WTC11 (cell line): ENCODE measurements around the gene CASKIN1. TPM values are rescaled to one million over a fixed set of nuclear protein-coding genes. Genes with fewer than 3 reads are reported as not detected.

Experiments
- ATAC-seq: fragments of 200-7000 bp; cut with Tn5 transposase; 2 replicates; pipeline ENCODE4 v1.10.0; 2021; ENCODE audit warnings: mild to moderate bottlenecking, moderate library complexity
- CTCF ChIA-PET: fragments of 300-600 bp; sonication (Branson Sonifier 250); formaldehyde crosslinking; loops from one replicate; lab custom pipeline; 2021; ENCODE audit warnings: antibody characterized with exemption; lab: Charles Lee
- POLR2A ChIA-PET: fragments of 350-600 bp; sonication (Branson Sonifier 250); formaldehyde crosslinking; loops from one replicate; lab custom pipeline; 2021; ENCODE audit warnings: antibody characterized with exemption; lab: Charles Lee
- DNase-seq: peaks from one replicate; pipeline ENCODE4 v3.0.0; 2021; ENCODE audit warnings: low spot score
- H3K27ac Mint-ChIP-seq: 2 replicates; pipeline ENCODE4 v1.8.0; 2021; ENCODE audit warnings: mixed read lengths
- H3K27me3 Mint-ChIP-seq: 2 replicates; pipeline ENCODE4 v1.8.0; 2021; ENCODE audit warnings: low read depth, mild to moderate bottlenecking, moderate library complexity, mixed read lengths
- H3K36me3 Mint-ChIP-seq: 2 replicates; pipeline ENCODE4 v1.8.0; 2021; ENCODE audit warnings: mixed read lengths
- H3K4me1 Mint-ChIP-seq: 2 replicates; pipeline ENCODE4 v1.8.0; 2022; ENCODE audit warnings: mixed read lengths
- H3K4me3 Mint-ChIP-seq: 2 replicates; pipeline ENCODE4 v1.8.0; 2021; ENCODE audit warnings: mild to moderate bottlenecking, moderate library complexity, mixed read lengths
- H3K9me3 Mint-ChIP-seq: 2 replicates; pipeline ENCODE4 v1.8.0; 2021; ENCODE audit warnings: mixed read lengths
- FOXJ3 ChIP-seq: sonication (generic); formaldehyde crosslinking; IDR thresholded peaks from 2 replicates; pipeline ENCODE4 v1.9.0; 2021; ENCODE audit warnings: missing genetic modification reagents, mild to moderate bottlenecking, borderline replicate concordance
- FOXP1 ChIP-seq: sonication (generic); formaldehyde crosslinking; IDR thresholded peaks from 2 replicates; pipeline ENCODE4 v1.8.0; 2022; ENCODE audit warnings: missing genetic modification reagents, mild to moderate bottlenecking, moderate library complexity, borderline replicate concordance
- GTF2I ChIP-seq: fragments of 250-450 bp; sonication (Bioruptor Pico); conservative IDR thresholded peaks from 2 replicates; pipeline ENCODE4 v1.4.0; 2021; ENCODE audit warnings: mild to moderate bottlenecking
- NFE2L1 ChIP-seq: sonication (generic); formaldehyde crosslinking; IDR thresholded peaks from 2 replicates; pipeline ENCODE4 v1.8.1; 2023; ENCODE audit warnings: missing genetic modification reagents
- NR2C2 ChIP-seq: sonication (generic); formaldehyde crosslinking; IDR thresholded peaks from 2 replicates; pipeline ENCODE4 v1.8.0; 2022; ENCODE audit warnings: mild to moderate bottlenecking, missing genetic modification reagents
- SP1 ChIP-seq: sonication (generic); formaldehyde crosslinking; conservative IDR thresholded peaks from 2 replicates; pipeline ENCODE4 v1.8.1; 2022; ENCODE audit warnings: missing genetic modification reagents
- TCF7 ChIP-seq: sonication (generic); formaldehyde crosslinking; IDR thresholded peaks from 2 replicates; pipeline ENCODE4 v1.8.0; 2022; ENCODE audit warnings: mild to moderate bottlenecking, low read depth, missing genetic modification reagents, moderate library complexity
- ZNF138 ChIP-seq: sonication (generic); formaldehyde crosslinking; conservative IDR thresholded peaks from 2 replicates; pipeline ENCODE4 v1.8.1; 2022; ENCODE audit warnings: mild to moderate bottlenecking, moderate library complexity, missing genetic modification reagents
- total RNA-seq: library from RNA; stranded (reverse); gene quantifications from 3 replicates; pipeline ENCODE4 v1.2.3, GENCODE V29; 2021
- TF ChIP-seq, protein P1 (sequence below): fragments of 250-450 bp; sonication (Bioruptor Pico); IDR thresholded peaks from 2 replicates; pipeline ENCODE4 v1.9.0; 2021; ENCODE audit warnings: mild to moderate bottlenecking, borderline replicate concordance
- TF ChIP-seq, protein P2 (sequence below): sonication (generic); formaldehyde crosslinking; IDR thresholded peaks from 2 replicates; pipeline ENCODE4 v1.8.1; 2023; ENCODE audit warnings: mild to moderate bottlenecking, missing genetic modification reagents, moderate library complexity
- TF ChIP-seq, protein P3 (sequence below): sonication (generic); formaldehyde crosslinking; conservative IDR thresholded peaks from 2 replicates; pipeline ENCODE4 v1.8.1; 2022; ENCODE audit warnings: mild to moderate bottlenecking, missing genetic modification reagents
- TF ChIP-seq, protein P4 (sequence below): sonication (generic); formaldehyde crosslinking; IDR thresholded peaks from 2 replicates; pipeline ENCODE4 v1.8.0; 2022; ENCODE audit warnings: mild to moderate bottlenecking, missing genetic modification reagents
- TF ChIP-seq, protein P5 (sequence below): fragments of 250-450 bp; sonication (Bioruptor Pico); IDR thresholded peaks from 2 replicates; pipeline ENCODE4 v1.9.0; 2021; ENCODE audit warnings: moderate library complexity, mild to moderate bottlenecking, inconsistent platforms, borderline replicate concordance
- TF ChIP-seq, protein P6 (sequence below): sonication (generic); formaldehyde crosslinking; IDR thresholded peaks from 2 replicates; pipeline ENCODE4 v1.8.1; 2023; ENCODE audit warnings: mild to moderate bottlenecking, missing genetic modification reagents, borderline replicate concordance

CASKIN1 gene
- total RNA-seq, 1 experiment from 2014 or later = 9.4 TPM

DNA sequence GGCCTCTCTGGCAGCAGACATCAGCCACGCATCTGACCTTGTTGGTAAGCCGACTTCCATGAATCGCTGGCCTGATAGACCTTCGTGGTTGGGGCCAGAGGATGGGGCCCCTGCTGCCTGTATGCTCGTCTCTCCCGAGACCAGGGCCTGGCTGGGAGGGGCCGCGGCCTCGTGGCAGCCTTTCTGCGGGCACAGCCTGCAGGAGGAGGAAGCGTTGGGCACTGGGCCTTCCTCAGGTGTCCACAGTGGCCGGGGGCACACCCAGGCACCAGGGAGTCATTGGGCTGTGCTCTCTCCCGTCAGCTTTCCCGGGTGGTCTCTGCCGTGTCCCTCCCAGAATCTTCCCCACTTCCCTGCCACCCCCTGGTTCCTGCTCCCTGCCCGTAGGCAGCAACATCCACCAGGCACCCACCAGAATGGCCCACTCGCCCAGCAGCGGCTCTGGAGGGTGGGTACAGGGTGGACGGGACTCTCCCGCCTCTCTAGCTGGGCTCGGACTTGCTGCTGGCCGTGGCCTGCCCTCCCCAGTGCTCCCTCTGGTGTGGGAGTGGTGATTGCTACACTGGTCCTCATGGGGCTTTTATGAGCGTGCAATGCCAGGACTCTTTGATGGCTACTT lies 33.3 kb upstream of the CASKIN1 start:
- ChIA-PET CTCF (interaction anchor here (1.1 kb wide), 1 partner anchor 35 kb away, joined by 4 read pairs; no protein-coding TSS in a partner anchor), POLR2A (no interaction called here)
- Mint-ChIP-seq H3K4me3 (no peak overlapping the region), H3K27ac (no peak overlapping the region), H3K36me3 (peaks cover 3% of the 10 kb centered on the region; the same call in 1 of the 2 replicates), H3K4me1 (no peaks in the 10 kb centered on the region), H3K9me3 (no peaks in the 10 kb centered on the region), H3K27me3 (no peaks in the 10 kb centered on the region)
- TF ChIP-seq TCF7 (CRISPR knock-in tag) (no peak), NR2C2 (CRISPR knock-in tag) (no peak), FOXP1 (CRISPR knock-in tag) (no peak), SP1 (CRISPR knock-in tag) (no peak), ZNF138 (no peak), GTF2I (CRISPR knock-in tag) (no peak)
- TF ChIP-seq, protein P1, sequence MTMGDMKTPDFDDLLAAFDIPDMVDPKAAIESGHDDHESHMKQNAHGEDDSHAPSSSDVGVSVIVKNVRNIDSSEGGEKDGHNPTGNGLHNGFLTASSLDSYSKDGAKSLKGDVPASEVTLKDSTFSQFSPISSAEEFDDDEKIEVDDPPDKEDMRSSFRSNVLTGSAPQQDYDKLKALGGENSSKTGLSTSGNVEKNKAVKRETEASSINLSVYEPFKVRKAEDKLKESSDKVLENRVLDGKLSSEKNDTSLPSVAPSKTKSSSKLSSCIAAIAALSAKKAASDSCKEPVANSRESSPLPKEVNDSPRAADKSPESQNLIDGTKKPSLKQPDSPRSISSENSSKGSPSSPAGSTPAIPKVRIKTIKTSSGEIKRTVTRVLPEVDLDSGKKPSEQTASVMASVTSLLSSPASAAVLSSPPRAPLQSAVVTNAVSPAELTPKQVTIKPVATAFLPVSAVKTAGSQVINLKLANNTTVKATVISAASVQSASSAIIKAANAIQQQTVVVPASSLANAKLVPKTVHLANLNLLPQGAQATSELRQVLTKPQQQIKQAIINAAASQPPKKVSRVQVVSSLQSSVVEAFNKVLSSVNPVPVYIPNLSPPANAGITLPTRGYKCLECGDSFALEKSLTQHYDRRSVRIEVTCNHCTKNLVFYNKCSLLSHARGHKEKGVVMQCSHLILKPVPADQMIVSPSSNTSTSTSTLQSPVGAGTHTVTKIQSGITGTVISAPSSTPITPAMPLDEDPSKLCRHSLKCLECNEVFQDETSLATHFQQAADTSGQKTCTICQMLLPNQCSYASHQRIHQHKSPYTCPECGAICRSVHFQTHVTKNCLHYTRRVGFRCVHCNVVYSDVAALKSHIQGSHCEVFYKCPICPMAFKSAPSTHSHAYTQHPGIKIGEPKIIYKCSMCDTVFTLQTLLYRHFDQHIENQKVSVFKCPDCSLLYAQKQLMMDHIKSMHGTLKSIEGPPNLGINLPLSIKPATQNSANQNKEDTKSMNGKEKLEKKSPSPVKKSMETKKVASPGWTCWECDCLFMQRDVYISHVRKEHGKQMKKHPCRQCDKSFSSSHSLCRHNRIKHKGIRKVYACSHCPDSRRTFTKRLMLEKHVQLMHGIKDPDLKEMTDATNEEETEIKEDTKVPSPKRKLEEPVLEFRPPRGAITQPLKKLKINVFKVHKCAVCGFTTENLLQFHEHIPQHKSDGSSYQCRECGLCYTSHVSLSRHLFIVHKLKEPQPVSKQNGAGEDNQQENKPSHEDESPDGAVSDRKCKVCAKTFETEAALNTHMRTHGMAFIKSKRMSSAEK = no peak
- TF ChIP-seq, protein P2, sequence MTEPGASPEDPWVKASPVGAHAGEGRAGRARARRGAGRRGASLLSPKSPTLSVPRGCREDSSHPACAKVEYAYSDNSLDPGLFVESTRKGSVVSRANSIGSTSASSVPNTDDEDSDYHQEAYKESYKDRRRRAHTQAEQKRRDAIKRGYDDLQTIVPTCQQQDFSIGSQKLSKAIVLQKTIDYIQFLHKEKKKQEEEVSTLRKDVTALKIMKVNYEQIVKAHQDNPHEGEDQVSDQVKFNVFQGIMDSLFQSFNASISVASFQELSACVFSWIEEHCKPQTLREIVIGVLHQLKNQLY (CRISPR knock-in tag) = no peak
- TF ChIP-seq, protein P3, sequence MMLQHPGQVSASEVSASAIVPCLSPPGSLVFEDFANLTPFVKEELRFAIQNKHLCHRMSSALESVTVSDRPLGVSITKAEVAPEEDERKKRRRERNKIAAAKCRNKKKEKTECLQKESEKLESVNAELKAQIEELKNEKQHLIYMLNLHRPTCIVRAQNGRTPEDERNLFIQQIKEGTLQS (CRISPR knock-in tag) = no peak
- TF ChIP-seq, protein P4, sequence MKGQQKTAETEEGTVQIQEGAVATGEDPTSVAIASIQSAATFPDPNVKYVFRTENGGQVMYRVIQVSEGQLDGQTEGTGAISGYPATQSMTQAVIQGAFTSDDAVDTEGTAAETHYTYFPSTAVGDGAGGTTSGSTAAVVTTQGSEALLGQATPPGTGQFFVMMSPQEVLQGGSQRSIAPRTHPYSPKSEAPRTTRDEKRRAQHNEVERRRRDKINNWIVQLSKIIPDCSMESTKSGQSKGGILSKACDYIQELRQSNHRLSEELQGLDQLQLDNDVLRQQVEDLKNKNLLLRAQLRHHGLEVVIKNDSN (CRISPR knock-in tag) = no peak
- DNase-seq (no peak), ATAC-seq (no peak)

DNA sequence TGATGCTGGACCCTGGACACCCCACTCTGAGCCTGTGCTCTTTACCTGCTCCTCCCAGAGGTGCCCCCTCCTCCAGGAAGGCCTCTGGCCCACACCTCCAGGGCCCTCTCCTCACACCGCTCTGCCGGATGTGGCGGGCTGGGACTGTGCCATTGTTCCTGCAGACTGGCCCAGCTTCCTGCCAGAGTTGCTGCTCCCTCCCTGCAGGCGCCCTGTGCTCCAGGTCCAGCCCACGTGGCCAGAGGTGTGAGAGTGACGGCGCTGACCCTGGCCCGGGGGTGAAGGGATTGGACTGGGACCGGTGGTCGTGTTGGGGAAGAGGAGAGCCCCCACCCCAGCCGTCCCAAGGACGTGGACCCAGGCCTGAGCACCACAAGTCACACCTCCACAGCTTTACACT lies 32.7 kb upstream of the CASKIN1 start:
- no peaks in the 10 kb centered on the region for H3K9me3 Mint-ChIP-seq
- no peak for TF ChIP-seq NFE2L1 (CRISPR knock-in tag)
- TF ChIP-seq FOXJ3 (CRISPR knock-in tag) = no peak
- TF ChIP-seq SP1 (CRISPR knock-in tag) = no peak
- TF ChIP-seq, protein P5, sequence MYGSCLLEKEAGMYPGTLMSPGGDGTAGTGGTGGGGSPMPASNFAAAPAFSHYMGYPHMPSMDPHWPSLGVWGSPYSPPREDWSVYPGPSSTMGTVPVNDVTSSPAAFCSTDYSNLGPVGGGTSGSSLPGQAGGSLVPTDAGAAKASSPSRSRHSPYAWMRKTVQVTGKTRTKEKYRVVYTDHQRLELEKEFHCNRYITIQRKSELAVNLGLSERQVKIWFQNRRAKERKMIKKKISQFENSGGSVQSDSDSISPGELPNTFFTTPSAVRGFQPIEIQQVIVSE (CRISPR knock-in tag) = no peak
- TF ChIP-seq, protein P6, sequence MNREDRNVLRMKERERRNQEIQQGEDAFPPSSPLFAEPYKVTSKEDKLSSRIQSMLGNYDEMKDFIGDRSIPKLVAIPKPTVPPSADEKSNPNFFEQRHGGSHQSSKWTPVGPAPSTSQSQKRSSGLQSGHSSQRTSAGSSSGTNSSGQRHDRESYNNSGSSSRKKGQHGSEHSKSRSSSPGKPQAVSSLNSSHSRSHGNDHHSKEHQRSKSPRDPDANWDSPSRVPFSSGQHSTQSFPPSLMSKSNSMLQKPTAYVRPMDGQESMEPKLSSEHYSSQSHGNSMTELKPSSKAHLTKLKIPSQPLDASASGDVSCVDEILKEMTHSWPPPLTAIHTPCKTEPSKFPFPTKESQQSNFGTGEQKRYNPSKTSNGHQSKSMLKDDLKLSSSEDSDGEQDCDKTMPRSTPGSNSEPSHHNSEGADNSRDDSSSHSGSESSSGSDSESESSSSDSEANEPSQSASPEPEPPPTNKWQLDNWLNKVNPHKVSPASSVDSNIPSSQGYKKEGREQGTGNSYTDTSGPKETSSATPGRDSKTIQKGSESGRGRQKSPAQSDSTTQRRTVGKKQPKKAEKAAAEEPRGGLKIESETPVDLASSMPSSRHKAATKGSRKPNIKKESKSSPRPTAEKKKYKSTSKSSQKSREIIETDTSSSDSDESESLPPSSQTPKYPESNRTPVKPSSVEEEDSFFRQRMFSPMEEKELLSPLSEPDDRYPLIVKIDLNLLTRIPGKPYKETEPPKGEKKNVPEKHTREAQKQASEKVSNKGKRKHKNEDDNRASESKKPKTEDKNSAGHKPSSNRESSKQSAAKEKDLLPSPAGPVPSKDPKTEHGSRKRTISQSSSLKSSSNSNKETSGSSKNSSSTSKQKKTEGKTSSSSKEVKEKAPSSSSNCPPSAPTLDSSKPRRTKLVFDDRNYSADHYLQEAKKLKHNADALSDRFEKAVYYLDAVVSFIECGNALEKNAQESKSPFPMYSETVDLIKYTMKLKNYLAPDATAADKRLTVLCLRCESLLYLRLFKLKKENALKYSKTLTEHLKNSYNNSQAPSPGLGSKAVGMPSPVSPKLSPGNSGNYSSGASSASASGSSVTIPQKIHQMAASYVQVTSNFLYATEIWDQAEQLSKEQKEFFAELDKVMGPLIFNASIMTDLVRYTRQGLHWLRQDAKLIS = no peak
- no peak for TF ChIP-seq ZNF138
- TF ChIP-seq, all 79 proteins: peak for 0
- H3K4me1 Mint-ChIP-seq = peaks cover 3% of the 10 kb centered on the region; the same call in 1 of the 2 replicates
- H3K36me3 Mint-ChIP-seq = peaks cover 3% of the 10 kb centered on the region; the same call in 1 of the 2 replicates
- ATAC-seq (no peak), DNase-seq (no peak)
- POLR2A ChIA-PET = no interaction called here
- no peaks in the 10 kb centered on the region for H3K27me3 Mint-ChIP-seq
- no peak overlapping the region for H3K4me3 Mint-ChIP-seq
- CTCF ChIA-PET = interaction anchor here (1.1 kb wide), 1 partner anchor 34 kb away, joined by 4 read pairs; no protein-coding TSS in a partner anchor
- no peak overlapping the region for H3K27ac Mint-ChIP-seq
